LNCaP clone FGC (cell line): ENCODE results near the gene PCCA.

ENCODE experiments used
- DNase-seq: peaks from one replicate; pipeline ENCODE4 v3.0.0-alpha.2; 2011; ENCODE audit warnings: low read depth
- H3K4me3 ChIP-seq: 2 replicates; pipeline ENCODE4 v1.5.1; 2011; ENCODE audit warnings: mild to moderate bottlenecking, low read depth, low read length, control low read depth
- TF ChIP-seq, protein P1 (sequence below): IDR thresholded peaks from 2 replicates; pipeline ENCODE4 v1.5.1; 2012; ENCODE audit warnings: mild to moderate bottlenecking; ENCODE audit not compliant: control insufficient read depth, insufficient read depth; ENCODE audit errors: extremely low read depth

Gene PCCA

DNA sequence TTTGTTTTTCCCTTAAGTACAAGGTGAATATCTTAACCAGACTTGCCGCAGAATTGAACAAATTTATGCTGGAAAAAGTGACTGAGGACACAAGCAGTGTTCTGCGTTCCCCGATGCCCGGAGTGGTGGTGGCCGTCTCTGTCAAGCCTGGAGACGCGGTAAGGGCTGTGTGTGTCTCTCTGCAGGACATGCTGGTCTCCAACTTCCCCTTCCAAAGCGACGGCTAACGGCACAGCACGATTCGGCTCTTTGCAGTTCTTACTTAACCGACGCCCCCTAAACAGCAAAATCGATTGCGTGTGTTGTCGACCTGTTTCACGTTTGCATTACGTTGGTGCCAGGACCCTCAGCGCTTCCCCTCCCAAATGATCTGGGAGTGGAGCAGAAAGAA is 426.5 kb downstream of the PCCA start:
- no peak for DNase-seq
- TF ChIP-seq, protein P1, sequence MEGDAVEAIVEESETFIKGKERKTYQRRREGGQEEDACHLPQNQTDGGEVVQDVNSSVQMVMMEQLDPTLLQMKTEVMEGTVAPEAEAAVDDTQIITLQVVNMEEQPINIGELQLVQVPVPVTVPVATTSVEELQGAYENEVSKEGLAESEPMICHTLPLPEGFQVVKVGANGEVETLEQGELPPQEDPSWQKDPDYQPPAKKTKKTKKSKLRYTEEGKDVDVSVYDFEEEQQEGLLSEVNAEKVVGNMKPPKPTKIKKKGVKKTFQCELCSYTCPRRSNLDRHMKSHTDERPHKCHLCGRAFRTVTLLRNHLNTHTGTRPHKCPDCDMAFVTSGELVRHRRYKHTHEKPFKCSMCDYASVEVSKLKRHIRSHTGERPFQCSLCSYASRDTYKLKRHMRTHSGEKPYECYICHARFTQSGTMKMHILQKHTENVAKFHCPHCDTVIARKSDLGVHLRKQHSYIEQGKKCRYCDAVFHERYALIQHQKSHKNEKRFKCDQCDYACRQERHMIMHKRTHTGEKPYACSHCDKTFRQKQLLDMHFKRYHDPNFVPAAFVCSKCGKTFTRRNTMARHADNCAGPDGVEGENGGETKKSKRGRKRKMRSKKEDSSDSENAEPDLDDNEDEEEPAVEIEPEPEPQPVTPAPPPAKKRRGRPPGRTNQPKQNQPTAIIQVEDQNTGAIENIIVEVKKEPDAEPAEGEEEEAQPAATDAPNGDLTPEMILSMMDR, result no peak
- H3K4me3 ChIP-seq, result no peak overlapping the region

DNA sequence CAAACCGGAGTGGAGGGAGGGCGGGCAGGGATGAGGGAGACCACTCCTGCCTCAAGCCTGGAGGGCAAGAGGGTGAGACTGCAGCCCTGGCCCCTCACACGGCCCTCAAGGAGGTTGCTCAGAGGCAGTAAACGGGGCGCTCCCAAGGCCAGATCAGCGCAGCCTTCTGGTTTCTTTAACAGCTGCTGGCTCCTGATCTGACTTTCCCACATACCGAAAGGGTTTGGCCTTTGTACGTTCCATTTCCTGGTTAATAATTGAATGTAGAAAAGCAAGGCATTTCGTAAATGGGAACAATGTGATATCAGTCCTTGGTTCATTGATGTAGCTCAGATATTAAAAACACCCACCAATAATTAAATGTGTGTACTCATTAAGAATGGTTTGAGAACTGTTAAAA is 428.2 kb downstream of the PCCA start:
- TF ChIP-seq, protein P1, result no peak
- no peak for DNase-seq

DNA sequence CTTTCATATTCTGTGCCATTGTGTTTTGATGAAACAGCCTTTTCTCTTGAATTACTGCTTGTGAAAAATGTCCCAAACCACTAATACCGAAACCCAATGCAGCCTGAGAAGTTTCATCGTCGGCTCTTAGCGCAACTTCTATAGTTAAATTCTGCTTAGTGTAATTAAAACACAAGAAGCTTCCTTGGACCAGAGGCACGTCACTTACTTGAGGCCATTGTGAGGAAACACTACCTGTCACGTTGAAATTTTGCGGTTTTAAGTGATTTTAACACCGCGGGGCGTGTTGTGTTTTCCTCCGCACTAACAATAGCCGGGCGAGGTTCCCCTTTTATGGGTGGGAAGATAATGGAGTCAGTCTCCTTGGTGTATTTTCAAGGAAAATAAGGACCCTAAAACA is 428.8 kb downstream of the PCCA start:
- TF ChIP-seq, protein P1, result no peak
- no peak for DNase-seq
- H3K4me3 ChIP-seq, result no peak overlapping the region

More for the DNA sequence above, 428.2 kb downstream of the PCCA start:
- H3K4me3 ChIP-seq, result no peak overlapping the region

DNA sequence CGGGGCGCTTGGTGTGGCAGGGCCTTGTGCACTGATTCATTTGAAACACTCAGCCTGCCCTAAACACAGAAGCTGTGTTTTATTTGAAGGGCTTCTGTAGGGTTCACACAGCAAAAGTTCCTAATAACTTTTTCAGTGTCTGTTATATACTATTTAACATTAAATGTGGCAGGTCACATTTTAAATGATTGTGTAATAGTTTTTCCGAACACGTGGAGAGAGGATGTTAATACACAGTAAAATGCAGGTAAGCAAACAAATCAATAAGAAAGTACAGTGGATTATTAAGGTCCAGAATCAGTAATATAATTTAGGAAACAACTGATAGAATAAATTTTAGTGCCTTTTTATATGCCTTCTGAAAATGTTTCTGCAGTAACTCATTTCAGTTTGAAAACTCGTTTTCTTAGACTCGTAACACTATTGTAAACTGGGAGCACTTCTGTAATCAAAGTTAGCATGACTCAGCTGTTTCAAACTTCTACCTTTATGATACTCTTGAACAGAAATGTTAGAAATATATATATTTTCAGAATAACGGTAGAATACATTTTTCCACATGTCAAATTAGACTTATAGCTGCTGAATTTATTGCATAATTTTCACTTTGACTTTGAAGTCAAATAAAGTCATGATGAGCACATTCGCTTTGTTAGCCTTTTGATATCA is 429.6 kb downstream of the PCCA start:
- no peak for DNase-seq
- TF ChIP-seq, protein P1, result no peak
- no peak overlapping the region for H3K4me3 ChIP-seq

DNA sequence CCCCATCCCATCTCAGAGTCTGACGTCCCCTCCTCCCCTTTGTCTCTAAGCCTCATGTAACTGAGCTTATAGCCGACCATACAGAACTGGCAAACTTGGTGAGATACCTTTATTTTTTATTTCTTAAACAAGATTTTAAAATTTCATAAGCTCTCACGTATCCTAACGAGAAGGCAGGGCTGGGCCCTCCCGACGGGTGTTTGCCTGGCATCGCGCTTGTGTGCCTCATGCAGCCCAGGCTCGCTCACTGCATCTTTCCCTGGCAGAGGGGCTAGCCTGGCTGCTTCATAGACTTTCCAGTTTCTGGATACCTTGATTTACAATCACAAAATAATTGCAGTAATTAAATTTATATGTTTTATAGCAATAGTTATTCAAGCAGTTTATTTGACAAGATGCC is 430.7 kb downstream of the PCCA start:
- no peak overlapping the region for H3K4me3 ChIP-seq
- TF ChIP-seq, protein P1, result no peak
- no peak for DNase-seq

DNA sequence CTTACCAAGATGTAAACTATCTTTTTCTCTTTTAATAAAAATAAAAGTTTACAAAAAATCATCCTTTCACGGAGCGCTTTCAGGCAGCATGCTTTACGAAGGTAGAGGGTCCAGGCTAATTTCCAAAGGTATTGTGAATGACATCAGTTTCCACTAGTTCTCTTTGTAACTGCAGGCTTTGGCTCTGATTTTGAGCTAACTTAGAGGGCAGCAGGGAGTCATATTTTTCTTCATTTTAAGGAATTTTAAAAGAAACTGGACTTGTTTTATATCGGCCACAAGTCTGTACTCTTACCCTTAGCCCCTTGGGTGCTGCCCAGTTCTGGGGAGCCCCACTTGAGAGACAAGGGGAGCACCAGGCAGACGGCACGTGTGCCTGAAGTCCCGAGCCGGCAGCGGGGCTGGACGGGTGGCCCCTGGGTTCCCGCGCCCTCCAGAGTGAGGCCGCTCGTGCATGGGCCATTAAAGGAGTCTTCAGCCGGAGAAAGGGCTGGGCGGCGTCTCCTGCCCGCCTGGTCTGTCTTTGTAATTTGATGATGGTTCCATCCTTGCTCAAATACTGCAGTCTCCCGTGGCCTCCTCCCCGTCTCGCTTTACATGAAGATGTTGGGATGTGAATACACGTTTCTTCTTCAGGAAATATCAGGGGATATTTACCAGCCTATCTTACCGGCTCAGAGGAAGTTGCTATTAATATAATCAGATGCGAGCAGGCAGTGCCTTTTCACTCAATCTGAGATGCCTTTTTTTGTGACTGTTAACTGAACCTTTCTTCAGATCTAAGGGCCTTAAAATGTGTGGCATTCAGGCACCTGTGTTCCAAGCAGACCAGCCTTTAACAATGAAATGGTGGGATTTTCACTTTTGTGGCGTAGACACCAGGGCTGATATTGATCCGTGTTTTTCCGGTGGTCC is 432.3 kb downstream of the PCCA start:
- no peak for DNase-seq
- TF ChIP-seq, protein P1, result no peak
- no peak overlapping the region for H3K4me3 ChIP-seq
